HG03159 (cell line): ENCODE results near the gene TEAD1.

Experiments used
- ATAC-seq: cut with Tn5 transposase; IDR thresholded peaks from one replicate; pipeline ENCODE4 v1.9.1; 2021; ENCODE audit warnings: mild to moderate bottlenecking, moderate library complexity; ENCODE audit not compliant: unreplicated experiment

The TEAD1 gene

DNA sequence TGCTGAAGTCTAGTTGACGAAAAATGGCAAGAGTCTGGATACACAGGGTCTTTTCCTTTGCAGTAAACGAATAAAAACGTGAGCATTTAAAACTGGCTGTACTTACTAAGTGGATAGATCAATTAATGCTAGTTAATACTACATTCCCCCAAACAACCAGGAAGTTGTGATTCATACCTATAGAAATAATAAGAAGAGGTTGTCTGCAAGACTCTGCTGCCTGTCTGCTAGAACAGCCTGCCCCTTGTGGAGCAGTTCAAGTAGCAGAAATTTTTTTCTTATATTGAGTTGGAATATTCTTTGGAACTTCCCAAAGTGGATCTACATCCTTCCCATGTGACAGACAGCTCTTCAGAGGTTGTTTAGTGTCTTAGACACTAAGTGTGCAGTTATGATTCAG is 86.8 kb downstream of the TEAD1 start:
- ATAC-seq, result no peak

GRCh38 chr11:12762278-12762677 is 88.1 kb downstream of the TEAD1 start:
- ATAC-seq, result no peak

- ATAC-seq, result no peak
Observed at GRCh38 chr11:12762696-12763324, 88.6 kb downstream of the TEAD1 start.

- ATAC-seq, result no peak
Observed at GRCh38 chr11:12764187-12764914, 90.1 kb downstream of the TEAD1 start.

DNA sequence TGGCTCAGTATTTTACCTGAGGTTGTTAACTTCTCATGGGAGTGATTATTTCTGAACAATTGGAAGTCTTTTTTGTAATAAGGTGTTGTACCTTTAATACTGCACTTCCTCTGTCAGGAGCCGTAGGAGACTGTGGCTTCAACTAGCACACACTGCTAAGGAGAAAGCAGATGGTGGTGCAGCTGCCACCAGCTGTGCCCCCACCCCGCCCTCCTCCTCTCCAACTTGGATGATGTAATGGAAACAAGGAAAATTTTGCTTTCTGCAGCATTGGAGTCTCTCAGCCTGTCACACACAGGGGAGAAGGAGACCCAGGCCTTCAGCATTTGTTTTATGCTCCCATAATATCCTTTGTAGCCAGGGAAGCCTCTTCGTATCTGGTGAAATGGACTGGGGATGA is 91.2 kb downstream of the TEAD1 start:
- ATAC-seq, result no peak

DNA sequence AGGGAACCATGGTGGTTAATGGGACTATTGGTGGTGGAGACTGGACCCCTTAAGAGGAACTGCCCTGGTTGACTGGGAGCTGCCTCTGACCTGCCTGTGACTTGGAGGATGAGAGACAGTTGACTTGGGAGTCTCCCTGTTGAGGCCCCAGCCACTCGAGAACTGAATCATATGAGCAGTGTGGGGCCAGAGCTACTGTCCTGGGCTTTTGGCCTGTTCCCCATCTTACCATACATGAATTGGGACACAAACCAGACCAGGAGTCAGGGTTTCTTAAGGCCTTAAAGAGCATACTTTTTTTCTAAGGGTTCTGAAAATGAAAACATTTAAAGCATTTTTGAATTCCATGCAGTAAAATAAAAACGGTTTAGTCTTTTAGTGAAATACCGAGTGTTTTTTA is 92.8 kb downstream of the TEAD1 start:
- ATAC-seq, result no peak

DNA sequence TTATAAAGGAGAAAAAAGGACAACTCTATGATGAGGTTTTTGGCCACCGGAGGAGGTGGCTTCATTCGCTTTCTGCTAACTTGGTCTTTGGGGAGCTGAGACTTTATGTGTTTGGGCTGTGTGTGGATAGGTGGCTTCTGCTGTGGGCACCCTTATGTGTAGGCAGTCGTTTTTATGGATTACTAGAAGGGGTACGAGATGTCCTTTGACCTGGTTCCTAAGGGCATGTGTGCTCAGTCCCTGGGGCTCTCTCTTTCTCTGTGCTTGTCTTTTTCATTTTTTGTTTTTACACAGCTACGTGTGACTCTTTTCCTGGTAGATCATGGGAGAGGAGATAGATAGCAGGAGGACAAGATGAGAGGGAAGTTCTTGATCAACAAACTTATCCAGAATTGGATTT is 93.4 kb downstream of the TEAD1 start:
- no peak for ATAC-seq

DNA sequence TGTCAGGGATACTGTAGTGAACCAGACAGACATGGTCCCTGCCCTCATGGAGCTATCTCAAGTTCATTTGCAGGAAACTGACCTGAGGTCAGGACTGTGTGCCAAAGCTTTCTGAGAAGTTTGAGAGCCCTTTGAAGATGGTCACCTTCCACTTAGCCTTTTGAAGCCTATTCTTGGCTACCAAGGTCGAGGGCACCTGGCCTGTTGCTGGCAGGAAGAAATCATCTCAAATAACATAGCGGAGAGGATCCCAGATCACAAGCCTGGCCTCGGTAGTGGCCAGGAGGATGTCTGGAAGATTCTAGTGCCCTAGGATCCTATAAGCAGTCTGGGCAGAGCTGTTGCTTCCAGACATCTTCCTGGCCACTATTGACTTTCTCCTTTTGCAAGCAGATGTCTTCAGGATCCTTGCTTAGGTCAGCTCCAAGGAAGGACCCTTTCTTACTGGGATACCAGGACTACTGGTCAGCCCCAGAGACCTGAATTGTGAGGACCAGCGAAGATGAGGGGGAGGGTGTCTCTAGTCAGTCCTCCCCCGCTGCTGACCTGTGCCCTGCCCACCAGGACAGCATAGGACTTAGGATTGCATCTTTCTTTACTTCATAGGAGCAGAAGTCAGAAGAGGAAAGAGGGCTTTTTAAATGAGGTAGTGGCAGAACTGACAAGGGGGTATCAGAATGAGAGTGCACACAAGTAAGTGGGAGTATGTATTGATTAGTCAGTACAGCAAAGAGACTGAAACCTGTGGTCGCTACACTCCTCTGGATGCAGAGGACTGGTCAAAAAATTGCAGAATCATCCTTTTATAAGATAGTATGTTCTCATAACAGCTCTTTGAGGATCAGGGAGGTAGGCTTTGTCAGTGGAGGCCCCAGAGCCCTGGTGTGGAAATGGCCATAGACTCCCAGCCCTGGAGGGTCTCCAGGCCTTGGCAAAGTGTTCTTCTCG is 94.8 kb downstream of the TEAD1 start:
- ATAC-seq, result peak; percentile 41

DNA sequence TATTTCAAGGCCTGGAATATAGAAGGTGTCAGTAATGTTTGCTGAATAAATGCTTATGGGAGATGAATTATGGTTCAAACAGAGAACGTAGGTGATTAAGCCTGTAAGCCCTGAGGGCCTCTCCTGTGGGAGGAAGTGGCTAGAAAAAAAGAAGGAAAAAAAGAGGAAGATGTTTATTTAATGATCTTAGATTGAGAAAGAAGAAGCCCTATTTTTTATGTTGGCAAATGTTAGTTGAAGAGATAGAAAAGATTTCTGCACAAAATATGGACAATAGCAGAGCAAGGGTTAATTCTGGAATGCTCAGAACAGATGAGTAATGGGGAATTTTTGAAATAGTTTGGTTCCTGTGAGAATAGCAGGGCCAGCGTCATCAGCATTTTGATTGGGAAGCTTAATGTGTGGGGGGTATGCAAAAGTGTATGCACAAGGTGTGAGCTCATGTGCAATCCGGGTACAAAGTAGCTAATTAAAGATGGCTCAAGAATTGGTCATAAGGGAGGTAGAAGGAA is 95.7 kb downstream of the TEAD1 start:
- ATAC-seq, result no peak

GRCh38 chr11:12770435-12770834 is 96.2 kb downstream of the TEAD1 start:
- ATAC-seq, result no peak

- ATAC-seq, result no peak
Observed at GRCh38 chr11:12770966-12771597, 96.9 kb downstream of the TEAD1 start.

DNA sequence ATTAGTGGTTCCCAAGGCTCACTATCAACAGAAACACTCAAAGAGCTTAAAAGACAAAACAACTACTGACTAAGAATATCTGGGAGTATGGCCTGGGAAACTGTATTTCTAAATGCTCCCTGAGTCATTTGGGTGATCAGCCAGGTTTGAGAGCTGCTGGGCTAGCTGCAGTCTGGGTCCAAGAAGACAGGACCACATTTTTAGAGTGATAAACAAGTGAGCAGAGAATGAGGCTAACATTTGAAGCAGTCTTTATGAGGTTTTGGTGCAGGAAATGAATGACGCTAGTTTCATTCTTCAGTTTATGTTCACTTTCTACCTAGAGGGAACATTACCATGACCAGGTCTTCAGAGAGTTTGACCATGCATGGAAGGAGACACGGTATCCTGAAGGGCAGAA is 97.7 kb downstream of the TEAD1 start:
- ATAC-seq, result no peak

GRCh38 chr11:12772324-12772723 is 98.1 kb downstream of the TEAD1 start:
- ATAC-seq, result no peak

DNA sequence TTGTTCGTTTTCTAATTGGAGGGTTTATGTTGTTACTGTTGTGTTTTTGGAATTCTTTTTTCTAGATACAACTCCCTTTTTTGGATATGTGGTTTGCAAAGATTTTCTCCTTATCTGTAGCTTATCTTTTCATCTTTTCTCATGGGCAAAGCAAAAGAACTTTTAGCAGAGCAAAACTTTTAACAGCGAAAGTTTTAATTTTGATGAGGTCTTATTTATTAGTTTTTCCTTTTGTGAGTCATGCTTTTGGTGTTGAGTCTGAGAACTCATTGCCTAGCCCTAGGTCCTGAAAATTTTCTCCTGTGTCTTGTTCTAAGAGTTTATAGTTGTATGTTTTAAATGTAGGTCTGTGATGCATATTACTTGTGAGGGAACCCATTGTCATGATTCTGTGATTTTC is 99.4 kb downstream of the TEAD1 start:
- no peak for ATAC-seq

- ATAC-seq, result no peak
Observed at GRCh38 chr11:12775955-12776354, 101.7 kb downstream of the TEAD1 start.

- no peak for ATAC-seq
Observed at GRCh38 chr11:12777208-12777874, 103.1 kb downstream of the TEAD1 start.

- no peak for ATAC-seq
Observed at GRCh38 chr11:12778240-12778905, 104.2 kb downstream of the TEAD1 start.

DNA sequence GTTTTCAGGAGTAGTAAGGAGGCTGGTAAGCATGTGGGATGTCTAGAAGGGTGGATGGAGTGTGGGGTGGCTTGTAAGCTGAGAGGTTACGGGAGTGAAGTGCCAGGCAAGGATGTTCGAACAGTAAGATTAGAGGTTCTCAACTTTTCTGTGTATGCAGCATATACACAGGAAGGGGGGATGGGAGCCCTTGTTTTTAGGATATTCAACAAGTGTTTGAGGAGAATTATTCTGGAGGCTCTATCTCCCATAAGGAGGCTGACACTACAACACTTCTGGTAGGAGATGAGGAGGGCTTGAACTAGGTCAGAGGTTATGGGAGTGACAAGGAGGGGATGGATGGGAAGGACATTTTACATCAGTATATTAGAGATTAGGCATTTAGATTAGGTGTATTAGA is 109.5 kb downstream of the TEAD1 start:
- ATAC-seq, result no peak

DNA sequence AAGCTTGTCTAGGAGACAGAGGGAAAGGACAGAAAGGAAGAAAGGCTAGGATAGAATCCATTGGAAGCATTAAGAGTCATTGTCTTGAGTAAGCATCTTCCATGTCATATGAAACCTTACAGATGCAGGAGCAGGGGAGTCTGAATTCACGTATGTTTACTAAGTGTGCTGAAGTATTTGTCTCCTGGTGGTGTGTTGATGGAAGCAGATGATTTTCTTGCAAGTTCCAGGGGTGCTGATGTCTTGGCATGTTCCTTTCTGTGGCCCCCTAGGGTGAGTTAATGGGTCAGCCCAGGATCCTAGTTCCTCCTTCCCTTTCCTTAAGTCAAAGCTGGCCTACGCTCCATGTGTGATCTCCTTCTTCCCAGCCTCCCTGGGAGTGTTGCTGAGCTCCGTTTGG is 110.2 kb downstream of the TEAD1 start:
- ATAC-seq, result no peak

DNA sequence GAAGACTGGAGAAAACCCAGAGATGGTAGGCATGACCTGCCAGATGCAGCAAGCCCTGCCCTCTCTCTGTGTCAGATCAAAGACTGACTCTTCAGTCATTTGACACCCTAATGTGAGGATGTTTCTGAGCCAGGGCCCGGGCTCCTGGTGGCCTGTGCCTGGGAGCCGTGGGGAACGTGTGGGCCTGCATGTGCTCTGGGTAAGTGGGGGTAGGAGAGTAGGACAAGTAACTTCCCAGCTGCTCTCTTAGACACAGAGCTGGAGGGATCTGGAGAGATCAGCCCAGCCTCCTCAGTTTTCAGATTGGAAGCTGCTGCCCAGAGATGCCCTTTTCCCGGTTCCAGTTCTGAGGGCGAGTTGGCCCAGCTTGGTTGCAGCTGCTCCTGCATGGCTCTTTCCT is 110.8 kb downstream of the TEAD1 start:
- ATAC-seq, result no peak
